RPMI8226 (cell line): ENCODE results near the gene STARD10.
"Not testable (repeated sequence)": the region's sequence is repeated elsewhere in the genome, so short reads cannot be mapped to it uniquely, and the experiment has no call there.

Experiments
- DNase-seq: peaks from one replicate; pipeline ENCODE4 v3.0.0-alpha.2; 2015

Gene STARD10

DNA sequence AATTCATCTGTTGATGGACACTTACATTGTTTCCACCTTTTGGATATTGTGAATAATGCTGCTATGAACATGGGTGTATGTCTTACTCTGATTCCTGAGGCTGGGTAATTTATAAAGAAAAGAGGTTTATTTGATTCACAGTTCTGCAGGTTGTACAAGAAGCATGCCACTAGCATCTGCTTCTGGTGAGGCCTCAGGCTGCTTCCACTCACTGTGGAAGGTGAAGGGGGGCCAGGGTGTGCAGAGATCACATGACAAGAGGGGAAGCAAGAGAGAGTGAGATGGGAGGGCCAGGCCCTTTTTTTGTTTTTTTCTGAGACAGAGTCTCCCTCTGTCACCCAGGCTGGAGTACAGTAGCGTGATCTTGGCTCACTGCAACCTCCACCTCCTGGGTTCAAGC is 12.5 kb upstream of the STARD10 start:
- DNase-seq = not testable (repeated sequence)

DNA sequence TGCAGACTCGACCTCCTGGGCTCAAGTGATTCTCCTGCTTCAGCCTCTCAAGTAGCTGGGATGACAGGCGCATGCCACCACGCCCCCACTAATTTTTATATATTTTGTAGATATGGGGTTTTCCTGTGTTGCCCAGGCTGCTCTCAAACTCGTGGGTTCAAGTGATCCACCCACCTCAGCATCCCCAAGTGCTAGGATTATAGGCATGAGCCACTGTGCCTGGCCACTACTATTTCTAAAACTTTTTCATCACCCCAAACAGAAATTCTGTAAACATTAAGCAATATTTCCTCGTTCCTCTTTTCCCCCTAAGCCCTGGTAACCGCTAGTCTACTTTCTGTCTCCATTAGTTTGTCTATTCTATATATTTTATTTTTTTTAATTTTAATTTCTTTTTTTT is 11.4 kb upstream of the STARD10 start:
- no peak for DNase-seq

DNA sequence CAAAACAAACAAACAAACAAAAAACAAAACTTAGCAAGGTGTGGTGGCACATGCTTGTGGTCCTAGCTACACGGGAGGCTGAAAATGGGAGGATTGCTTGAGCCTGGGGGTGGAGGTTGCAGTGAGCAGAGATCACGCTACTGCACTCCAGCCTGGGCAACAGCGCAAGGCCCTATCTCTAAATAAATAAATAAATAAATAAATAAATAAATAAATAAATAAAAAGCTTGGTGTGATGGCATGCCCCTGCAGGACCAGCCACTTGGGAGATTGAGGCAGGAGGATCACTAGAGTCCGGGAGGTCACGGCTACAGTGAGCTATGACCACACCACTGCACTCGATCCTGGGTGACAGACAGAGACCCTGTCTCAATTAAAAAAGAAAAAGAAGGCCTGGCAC is 9.0 kb upstream of the STARD10 start:
- no peak for DNase-seq

DNA sequence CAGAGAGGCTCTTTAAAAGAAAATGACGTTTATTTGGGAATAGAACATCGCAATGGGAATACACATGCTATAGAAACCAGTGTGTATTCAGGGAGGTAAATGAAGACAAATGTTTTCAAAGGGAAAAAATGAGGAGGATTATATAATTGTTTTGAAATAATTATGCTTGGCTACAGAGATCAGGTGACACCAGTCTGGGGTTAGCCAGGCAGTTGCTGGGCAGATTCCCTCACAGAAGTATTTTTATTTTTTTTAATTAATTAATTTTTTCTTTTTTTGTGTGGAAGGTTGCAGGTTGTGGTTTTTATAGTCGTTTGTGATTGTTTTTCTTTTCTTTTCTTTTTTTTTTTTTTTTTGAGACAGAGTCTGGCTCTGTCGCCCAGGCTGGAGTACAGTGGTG is 5.6 kb upstream of the STARD10 start:
- DNase-seq = no peak

DNA sequence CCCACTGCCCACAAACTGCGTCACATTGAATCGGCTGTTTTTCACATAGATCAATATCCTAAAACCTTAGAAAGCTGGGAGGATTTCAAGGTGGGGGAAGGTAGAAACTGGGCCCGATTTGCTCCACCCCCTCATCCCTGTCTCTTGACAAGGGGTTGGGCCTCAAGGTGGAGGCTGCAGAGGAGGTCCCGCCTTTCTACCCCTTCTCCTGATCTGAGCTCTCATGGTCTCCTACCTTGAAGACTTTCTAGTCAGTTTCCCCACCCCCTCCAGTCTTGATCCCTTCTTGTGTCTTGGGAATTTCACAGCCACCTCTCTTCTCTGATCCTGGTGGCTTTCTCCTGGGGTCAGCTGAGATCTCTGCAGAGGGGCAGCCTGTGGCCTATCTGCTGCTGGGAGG is 4.5 kb upstream of the STARD10 start:
- DNase-seq = no peak

DNA sequence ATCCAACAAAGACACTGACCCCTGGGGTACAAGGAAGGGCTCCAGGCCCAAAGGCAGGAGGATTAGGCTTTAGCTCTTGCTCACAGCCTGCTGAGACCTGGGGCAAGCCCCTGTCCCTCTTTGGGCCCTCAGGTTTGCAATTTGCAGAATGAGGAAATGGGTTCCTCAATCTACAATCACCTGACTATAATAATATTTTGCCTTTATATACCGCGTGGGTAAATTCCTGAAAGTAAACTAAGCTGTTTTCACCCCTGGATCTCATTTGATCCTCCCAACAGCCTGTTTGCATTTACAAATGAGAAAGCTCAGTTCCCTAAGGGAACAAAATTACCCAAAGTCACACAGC is 797 bp downstream of the STARD10 start:
- no peak for DNase-seq

DNA sequence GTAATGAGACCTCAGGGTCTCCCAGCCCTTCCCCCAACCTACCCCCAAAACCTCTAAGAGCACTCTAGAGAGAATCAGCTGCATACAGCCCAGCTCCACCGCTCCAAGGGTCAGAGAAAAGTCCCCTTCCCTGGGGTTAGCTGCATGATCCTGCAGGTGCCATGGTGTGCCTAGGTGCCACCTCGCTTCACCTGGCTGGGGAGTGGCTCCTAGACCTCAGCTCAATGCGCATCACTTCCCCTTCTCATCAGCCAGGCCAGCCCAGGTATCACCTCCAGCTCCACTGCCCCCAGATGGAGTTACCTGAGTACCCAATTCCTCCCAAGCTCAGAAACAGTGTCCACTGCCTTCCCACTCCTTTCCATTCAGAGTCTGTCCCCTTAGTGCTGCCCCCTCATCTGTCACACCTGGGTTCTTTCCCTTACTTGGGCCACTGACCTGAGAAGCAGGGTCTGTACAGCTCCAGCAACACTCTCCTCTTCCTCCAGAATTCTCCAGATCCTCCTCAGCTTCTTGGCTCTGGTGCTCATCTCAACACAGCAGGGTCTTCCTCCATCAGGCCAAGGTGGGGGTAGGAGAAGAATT is 1.3 kb downstream of the STARD10 start:
- no peak for DNase-seq

DNA sequence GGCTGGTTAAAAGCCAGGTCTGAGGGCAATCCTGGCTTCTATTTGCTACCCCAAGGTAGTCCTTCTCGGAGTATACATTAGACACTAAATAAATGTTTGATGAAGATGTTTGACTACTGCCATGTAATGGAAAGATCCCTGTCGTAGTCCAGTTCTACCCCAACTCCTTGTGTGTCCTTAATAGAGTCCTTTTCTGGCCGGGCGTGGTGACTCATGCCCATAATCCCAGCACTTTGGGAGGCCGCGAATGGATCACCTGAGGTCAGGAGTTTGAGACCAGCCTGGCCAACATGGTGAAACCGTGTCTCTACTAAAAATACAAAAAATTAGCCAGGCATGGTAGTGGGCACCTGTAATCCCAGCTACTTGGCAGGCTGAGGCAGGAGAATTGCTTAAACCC is 2.6 kb downstream of the STARD10 start:
- DNase-seq = not testable (repeated sequence)

DNA sequence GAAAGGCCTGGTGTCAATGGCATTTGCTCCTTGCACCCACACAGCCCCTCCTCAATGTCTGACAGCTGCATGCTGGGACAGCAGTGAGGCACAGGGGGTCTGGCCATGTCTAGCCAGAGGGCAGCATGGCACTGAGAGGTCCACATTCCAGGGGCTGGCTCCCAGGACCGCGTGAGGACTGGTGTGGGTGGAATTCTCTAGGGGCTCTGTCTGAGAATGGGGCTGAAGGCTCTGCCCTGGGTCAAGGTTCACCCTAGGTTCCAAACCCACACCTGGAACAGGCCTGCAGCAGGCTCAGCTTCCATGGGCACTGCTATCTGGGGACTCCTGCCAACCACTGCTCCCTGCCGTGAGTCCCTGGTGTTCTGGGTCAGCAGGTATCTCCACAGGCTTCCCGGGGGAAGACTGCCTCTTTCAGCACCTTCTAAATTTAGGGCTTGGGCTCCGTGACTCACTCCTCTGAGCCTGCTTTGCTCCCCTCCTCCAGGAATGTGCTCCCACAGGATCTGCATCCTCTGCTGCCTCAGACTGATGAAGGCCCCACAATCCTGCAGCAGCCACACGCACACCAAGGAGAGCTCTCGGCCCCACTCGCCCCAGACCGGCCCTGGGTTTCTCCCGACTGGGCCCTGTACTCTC is 4.2 kb downstream of the STARD10 start:
- DNase-seq = no peak

DNA sequence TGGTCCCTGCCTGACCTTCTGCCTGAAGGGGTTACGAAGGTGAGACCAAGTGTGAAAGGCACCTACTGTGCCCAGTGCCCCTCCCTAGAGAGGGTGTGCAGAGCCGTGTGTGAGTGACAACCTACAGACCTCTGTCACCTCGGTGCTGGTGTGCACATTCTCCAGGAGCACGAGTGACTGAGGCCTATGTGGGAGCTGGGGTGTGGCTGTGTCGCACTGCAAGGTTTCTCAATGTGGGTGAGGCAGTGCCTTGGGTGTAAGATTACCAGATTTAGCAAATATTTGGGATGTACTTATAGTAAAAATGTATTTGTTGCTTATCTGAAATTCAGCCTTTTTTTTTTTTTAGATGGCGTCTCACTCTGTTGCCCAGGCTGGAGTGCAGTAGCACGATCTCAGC is 5.6 kb downstream of the STARD10 start:
- DNase-seq = no peak

DNA sequence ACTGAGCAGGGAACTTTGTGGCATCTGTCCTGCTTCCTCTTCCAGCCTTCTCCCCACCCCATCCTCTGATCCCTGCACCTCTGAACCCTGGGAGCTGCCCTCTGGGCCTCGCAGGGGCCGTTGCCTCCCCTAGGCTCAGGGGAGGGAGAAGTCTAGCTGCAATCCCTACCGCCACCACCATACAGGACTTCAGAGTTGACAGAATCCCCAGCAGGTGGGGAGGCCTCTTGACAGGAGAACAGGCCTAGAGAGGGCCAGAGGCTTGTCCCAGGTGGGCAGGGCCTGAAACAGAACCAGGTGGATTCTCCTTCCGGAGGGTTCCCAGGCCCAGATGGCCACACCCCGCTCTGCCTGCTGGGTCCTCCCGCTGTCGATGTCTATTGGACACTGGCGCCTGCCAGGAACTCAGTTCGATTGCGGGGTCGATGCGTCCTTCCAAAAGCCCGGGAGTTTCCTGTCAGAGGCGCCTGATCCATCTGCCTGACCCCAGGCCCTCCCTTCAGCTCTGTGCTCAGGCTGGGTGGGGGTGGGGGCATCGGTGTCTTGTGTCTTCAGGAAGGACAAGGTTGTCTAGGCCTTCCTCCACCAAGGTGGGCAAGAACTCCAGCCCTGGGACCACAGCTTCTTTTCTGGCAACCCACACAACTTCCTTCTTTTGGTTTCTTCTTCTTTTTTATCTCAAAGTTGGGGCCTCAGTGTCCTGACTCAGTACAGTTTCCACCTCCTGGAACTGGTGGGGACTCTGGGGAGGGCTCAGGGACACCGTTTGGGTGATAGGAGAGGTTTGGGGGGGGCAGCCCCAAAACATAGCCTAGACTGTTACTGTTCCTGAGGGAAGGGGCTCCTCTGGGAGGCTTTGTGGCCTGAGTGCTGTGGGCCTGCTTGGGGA is 6.4 kb downstream of the STARD10 start:
- DNase-seq = peak; percentile 31

DNA sequence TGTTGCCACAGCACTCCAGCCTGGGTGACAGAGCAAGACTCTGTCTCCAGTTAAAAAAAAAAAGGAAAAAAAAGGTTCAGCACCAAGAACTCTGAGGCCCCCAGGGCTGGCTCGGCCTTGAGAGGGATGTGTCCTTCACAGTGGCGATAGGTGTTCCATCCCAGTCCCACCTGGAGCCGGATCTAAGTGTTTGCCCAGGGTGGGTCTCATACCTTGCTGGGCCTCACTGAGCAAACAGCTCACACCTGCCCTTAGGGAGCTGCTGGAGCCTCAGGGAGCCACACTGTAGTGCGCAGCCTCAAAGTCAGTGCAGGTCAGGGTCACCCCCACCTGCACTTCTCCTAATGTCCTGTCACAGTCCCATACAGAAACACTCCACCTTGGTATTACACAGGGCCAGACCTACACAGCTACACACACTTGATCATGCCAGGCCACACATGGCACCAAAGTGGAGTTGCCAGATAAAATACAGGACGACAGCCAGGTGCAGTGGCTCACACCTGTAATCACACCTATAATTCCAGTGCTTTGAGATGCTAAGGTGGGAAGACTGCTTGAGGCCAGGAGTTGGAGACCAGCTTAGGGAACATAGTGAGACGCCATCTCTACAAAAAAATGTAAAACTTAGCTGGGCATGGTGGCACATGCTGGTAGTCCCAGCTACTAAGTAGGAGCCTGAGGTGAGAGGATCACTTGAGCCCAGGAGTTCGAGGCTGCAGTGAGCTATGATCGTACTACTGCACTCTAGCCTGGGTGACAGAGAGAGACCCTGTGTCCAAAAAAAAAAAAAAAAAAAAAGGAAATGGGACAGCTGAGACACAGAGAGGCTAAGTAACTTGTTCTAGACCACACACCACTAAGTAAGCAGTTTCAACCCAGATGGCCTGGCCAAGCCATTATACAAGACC is 7.3 kb downstream of the STARD10 start:
- DNase-seq = no peak

DNA sequence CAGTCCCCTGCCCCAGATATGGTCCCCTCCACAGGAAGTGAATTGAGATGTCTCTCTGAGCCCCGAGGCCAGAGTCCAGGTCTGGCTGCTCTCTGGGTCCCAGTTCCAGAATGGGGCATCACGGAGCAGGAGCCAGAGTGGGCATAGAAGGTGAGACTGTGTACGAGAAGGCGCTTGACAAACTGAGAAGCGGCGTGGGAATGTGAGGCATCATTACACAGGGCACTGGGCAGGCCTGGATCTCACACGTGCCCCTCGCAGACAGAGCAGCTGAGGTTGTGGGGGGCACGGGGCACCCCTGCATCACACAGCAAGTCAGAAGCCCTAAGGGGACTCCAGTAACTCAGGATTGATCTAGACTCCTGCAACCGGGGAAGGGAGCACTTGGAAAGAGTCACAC is 9.2 kb downstream of the STARD10 start:
- DNase-seq = no peak

DNA sequence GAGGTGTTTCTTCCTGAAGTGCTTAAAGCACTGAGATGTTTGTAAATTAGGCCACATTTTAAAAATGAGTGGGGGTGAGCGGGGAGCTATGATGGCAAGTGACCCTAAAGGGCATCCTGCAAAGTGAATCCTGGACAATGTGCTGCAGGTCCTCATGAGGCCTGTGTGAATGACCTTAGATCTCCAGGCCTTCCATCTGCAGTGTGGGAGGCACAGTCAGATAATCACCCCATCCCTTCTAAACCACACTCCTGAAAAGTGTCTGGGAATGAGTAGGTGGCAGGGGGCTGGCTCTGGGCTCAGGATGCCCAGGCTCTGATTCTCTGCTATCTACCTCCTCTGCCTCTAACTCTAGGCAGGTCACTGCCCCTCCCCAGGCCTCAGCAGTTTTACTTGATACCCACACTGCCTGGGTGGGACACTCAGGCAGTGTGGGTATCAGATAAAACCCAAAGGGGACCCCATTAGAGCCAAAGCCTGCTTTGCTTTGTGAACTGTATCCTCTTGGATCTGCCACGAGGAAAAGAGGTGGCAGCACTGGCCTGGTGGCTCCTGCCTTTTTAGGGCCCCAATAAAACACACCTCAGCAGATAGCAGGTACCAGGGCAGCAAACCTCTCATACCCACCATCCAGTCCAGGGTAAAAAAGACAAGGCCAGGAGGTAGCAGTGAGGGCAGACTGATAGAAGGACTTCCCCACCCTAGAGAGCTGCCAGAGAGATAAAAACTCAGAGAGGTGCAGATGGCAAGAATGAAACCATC is 10.5 kb downstream of the STARD10 start:
- DNase-seq = no peak

DNA sequence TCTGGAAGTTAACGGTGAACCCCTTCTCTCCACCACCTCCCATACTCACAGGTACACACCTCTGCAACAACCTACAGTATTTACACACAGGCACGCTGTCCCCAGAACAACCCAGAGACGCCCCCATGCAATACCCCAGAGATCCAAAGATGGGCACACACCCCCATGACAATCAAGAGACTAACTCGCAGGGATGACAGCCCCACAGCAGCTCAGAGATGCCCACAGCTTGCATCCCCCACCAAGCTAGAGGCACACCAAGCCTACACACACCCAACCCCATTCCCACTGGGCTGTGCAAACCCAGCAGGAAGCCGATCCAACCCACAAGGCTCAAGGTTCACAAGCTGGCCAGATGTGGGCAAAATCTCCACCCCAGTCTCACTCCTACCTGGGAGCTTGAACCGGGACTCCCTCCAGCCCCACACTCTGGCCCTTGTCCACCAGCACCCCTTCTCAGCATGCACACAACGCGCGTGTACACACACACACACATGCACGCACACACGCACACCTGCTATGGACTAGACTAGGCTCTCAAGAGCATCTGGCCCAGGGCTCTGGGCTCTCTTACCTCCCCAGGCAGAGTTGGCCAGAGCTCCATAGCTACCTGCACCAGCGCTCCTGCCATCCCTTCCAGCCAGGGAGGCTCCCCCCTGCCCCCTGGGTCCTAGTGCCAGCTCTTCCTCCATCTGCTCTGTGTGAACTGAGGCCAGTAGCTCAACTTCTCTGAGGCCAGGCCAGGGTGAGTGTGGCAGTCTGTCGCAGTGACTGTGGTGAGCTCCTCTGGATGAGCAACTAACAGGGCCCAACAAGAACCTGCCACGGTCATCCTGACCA is 11.5 kb downstream of the STARD10 start:
- no peak for DNase-seq

DNA sequence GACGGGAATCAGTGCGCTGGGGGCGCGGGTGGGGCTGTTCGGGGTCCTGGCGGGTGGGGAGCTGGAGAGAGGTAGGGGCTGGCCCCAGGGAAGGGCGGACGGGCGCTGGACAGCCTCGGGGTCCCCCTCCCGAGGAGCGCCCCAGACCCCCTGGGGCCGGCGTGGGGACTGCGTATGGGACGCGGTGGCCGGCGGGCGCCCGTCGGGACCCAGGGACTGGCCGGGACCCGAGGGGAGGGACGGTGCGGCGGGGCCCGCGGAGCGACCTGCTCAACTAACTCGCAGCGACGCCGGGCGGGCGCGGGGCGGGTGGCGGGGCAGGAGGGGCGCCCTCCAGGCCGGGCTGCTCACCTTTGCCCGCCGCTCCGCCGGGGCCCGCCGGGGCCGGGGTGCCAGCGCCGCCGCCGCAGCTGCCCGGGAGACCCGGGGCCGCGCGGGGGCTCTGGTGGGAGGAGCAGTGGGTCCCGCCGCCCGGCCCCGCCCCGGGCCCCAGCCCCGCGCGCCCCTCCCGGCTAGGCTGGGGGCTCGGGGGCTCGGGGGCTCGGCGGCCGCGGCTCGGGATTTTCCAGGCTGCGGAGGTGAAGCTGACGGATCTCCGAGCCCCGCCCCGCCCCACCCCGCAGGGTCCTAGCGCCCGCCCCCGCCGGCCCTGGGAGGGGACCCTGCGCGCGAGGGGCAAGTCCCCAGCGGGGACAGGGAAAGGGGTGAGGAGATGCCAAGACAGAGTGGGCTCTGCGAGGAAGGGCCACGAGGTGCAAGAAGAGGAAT is 12.3 kb downstream of the STARD10 start:
- DNase-seq = peak; percentile 30

DNA sequence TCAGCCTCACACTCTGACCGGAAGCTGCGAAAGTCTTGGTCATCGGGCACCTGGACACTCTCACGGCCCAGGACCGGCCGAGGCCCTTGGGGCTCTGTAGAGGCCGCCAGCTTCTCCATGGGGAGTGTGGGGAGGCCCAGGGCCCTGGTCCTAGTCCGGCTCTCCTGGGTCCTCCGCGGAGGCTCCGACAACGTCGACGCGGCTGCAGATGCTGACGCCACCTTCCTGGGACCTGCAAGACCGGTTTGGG is 12.9 kb downstream of the STARD10 start:
- no peak for DNase-seq

DNA sequence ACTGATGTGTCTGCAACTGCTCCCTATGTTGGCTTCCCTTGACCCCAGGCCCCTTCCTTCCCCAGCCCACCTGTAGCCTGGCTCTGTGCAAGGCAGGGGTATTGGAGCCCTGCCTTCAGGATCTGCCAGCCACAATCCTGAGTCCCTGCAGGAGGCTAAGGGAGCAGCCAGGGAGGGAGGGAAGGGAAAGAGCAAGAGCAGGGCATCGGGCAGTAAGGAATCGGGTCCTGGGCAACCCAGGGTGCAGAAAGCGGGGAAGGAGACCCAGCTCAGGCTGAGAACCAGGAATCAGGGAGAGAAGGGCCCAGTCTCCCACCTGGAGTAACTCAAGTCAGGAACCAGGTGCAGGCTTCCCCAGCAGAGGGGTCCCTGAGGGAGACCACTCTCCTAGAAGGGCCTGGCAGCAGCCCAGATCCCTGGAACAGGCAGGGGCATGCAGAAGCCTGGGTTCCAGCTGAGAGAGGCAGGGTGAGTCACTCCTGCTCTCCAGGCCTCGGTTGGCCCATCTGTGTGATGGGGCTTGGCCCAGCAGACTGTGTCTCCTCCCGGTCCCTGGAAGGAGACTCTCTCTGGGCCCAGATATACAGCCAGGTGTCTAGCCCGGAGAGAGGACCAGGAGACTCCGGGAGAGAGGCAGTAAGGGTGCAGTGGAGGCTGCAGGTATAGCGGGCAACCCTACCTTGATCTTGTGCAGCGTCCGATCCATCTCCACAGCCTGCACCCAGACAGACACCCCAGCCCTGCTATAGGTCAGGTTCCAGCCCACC is 13.4 kb downstream of the STARD10 start:
- no peak for DNase-seq

DNA sequence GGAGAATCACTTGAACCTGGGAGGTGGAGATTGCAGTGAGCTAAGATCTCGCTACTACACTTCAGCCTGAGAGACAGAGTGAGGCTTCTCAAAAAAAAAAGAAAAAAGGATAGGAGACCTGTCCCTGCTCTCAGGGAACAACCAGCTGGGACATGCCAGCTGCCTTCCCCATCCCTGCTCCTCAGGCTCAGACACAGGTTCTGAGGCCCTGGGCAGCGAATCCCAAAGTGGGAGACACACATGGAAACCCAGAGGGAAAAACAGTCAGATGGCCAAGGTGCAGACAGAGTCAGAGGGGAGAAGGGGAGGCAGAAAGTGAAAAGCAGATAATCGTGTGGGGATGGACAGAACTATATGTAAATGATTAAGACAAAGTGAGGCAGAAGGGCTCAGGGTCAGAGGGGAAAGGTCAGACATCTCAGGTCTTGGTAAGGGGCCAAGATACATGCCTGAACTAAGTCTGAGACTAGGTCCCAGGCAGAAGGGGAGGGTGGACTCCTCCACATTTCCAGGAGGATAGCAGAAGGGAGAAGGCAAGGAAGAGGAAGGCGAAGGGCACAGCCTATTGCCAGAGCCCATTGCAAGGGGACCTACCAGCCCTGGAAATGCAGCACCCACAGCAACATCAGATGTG is 14.2 kb downstream of the STARD10 start:
- no peak for DNase-seq
